ENCODE measurements around the gene CTSV.
"Not testable (repeated sequence)": the region's sequence is repeated elsewhere in the genome, so short reads cannot be mapped to it uniquely, and the experiment has no call there.

The CTSV gene

DNA sequence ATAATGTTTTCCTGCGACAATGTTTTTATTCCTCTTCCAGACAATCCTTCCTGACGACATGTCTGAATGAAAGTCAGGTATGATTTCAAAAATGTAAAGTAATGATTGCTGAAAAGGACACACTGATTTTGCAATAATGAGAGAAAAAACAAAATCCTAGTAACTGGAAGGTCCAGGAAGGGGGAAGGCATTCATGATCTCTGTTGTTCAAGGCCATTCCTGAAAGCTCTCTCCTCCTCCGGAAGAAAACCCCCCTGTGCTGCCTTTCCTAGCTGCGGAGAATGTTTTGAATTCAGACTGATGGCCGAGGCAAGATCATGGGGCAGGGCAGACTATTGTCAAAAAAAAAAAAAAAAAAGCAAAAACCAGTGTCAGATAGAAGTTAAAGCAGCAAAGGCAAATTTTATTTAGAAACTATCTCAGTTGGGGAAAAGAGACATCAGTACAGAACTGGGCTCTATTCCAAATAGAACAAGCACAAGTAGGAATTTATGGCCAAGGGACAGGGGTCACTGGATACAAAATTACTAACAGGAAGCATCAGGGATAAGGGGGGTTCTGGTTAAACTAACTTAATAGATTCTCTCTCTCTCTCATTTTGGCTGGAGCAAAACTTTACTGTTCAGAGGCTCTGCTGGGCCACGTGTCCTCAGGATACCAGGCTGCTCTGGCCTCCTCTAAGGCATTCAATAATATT lies 36.5 kb upstream of the CTSV start:
- no peak for ATAC-seq
- TF ChIP-seq TCF4 (CRISPR knock-in tag; IDR thresholded peaks at IDR 0.05; ENCODE audit: borderline replicate concordance) (no peak), ZFP30 (CRISPR knock-in tag; IDR thresholded peaks at IDR 0.05) (no peak), CREB5 (CRISPR knock-in tag; IDR thresholded peaks at IDR 0.05; ENCODE audit: low read depth) (no peak), GLIS3 (CRISPR knock-in tag; IDR thresholded peaks at IDR 0.05) (no peak), ISL1 (CRISPR knock-in tag; IDR thresholded peaks at IDR 0.05) (no peak), BACH2 (CRISPR knock-in tag; IDR thresholded peaks at IDR 0.05; ENCODE audit: borderline replicate concordance) (no peak), OSR1 (CRISPR knock-in tag; IDR thresholded peaks at IDR 0.05) (no peak), ZNF8 (CRISPR knock-in tag; IDR thresholded peaks at IDR 0.05) (no peak), CSRNP3 (CRISPR knock-in tag; IDR thresholded peaks at IDR 0.05) (no peak)
- TF ChIP-seq, protein P1, sequence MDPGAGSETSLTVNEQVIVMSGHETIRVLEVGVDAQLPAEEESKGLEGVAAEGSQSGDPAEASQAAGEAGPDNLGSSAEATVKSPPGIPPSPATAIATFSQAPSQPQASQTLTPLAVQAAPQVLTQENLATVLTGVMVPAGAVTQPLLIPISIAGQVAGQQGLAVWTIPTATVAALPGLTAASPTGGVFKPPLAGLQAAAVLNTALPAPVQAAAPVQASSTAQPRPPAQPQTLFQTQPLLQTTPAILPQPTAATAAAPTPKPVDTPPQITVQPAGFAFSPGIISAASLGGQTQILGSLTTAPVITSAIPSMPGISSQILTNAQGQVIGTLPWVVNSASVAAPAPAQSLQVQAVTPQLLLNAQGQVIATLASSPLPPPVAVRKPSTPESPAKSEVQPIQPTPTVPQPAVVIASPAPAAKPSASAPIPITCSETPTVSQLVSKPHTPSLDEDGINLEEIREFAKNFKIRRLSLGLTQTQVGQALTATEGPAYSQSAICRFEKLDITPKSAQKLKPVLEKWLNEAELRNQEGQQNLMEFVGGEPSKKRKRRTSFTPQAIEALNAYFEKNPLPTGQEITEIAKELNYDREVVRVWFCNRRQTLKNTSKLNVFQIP (CRISPR knock-in tag; IDR thresholded peaks at IDR 0.05; ENCODE audit: borderline replicate concordance, low read depth): no peak
- TF ChIP-seq, protein P2, sequence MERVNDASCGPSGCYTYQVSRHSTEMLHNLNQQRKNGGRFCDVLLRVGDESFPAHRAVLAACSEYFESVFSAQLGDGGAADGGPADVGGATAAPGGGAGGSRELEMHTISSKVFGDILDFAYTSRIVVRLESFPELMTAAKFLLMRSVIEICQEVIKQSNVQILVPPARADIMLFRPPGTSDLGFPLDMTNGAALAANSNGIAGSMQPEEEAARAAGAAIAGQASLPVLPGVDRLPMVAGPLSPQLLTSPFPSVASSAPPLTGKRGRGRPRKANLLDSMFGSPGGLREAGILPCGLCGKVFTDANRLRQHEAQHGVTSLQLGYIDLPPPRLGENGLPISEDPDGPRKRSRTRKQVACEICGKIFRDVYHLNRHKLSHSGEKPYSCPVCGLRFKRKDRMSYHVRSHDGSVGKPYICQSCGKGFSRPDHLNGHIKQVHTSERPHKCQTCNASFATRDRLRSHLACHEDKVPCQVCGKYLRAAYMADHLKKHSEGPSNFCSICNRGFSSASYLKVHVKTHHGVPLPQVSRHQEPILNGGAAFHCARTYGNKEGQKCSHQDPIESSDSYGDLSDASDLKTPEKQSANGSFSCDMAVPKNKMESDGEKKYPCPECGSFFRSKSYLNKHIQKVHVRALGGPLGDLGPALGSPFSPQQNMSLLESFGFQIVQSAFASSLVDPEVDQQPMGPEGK (CRISPR knock-in tag; IDR thresholded peaks at IDR 0.05; ENCODE audit: borderline replicate concordance): no peak

DNA sequence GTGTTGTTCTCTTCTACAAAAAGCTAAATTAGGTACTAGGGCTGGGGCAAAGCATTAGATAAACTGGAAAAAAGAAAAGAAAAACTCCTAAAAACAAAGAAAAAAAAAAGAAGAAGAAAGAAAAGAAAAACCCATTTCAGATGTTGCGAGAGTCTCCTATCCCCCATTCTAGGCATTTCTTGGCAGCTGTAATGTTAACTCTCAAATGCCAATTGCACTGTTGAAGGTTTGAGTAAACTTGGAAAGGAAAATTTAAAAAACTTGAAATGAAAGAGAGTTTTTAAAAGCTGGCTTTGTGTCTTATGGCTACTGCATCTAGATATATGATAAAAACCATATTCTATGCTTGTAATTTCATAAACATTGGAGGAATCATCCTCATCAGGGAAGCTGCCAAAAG lies 34.6 kb upstream of the CTSV start:
- no peak for ATAC-seq
- no peak for TF ChIP-seq ZNF8 (CRISPR knock-in tag; IDR thresholded peaks at IDR 0.05)

- TF ChIP-seq GLIS3 (CRISPR knock-in tag; IDR thresholded peaks at IDR 0.05) (no peak), TOX (CRISPR knock-in tag; IDR thresholded peaks at IDR 0.05; ENCODE audit: borderline replicate concordance) (no peak), ZC3H10 (CRISPR knock-in tag; IDR thresholded peaks at IDR 0.05) (no peak), ARNTL (CRISPR knock-in tag; IDR thresholded peaks at IDR 0.05; ENCODE audit: borderline replicate concordance, low read depth) (no peak), ISL1 (CRISPR knock-in tag; IDR thresholded peaks at IDR 0.05) (no peak), BACH2 (CRISPR knock-in tag; IDR thresholded peaks at IDR 0.05; ENCODE audit: borderline replicate concordance) (no peak), RARB (CRISPR knock-in tag; IDR thresholded peaks at IDR 0.05) (no peak), TCF4 (CRISPR knock-in tag; IDR thresholded peaks at IDR 0.05; ENCODE audit: borderline replicate concordance) (no peak), CREB5 (CRISPR knock-in tag; IDR thresholded peaks at IDR 0.05; ENCODE audit: low read depth) (no peak), CSDC2 (CRISPR knock-in tag; IDR thresholded peaks at IDR 0.05) (no peak), ZNF8 (CRISPR knock-in tag; IDR thresholded peaks at IDR 0.05) (no peak), CSRNP3 (CRISPR knock-in tag; IDR thresholded peaks at IDR 0.05) (no peak)
- TF ChIP-seq, protein P3, sequence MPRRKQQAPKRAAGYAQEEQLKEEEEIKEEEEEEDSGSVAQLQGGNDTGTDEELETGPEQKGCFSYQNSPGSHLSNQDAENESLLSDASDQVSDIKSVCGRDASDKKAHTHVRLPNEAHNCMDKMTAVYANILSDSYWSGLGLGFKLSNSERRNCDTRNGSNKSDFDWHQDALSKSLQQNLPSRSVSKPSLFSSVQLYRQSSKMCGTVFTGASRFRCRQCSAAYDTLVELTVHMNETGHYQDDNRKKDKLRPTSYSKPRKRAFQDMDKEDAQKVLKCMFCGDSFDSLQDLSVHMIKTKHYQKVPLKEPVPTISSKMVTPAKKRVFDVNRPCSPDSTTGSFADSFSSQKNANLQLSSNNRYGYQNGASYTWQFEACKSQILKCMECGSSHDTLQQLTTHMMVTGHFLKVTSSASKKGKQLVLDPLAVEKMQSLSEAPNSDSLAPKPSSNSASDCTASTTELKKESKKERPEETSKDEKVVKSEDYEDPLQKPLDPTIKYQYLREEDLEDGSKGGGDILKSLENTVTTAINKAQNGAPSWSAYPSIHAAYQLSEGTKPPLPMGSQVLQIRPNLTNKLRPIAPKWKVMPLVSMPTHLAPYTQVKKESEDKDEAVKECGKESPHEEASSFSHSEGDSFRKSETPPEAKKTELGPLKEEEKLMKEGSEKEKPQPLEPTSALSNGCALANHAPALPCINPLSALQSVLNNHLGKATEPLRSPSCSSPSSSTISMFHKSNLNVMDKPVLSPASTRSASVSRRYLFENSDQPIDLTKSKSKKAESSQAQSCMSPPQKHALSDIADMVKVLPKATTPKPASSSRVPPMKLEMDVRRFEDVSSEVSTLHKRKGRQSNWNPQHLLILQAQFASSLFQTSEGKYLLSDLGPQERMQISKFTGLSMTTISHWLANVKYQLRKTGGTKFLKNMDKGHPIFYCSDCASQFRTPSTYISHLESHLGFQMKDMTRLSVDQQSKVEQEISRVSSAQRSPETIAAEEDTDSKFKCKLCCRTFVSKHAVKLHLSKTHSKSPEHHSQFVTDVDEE (CRISPR knock-in tag; IDR thresholded peaks at IDR 0.05): no peak
- TF ChIP-seq, protein P1 (CRISPR knock-in tag; IDR thresholded peaks at IDR 0.05; ENCODE audit: borderline replicate concordance, low read depth): no peak
- TF ChIP-seq, protein P2 (CRISPR knock-in tag; IDR thresholded peaks at IDR 0.05; ENCODE audit: borderline replicate concordance): no peak
- no peak for ATAC-seq
These were observed 33.4 kb upstream of the CTSV start for GRCh38 chr9:97072285-97072776.

DNA sequence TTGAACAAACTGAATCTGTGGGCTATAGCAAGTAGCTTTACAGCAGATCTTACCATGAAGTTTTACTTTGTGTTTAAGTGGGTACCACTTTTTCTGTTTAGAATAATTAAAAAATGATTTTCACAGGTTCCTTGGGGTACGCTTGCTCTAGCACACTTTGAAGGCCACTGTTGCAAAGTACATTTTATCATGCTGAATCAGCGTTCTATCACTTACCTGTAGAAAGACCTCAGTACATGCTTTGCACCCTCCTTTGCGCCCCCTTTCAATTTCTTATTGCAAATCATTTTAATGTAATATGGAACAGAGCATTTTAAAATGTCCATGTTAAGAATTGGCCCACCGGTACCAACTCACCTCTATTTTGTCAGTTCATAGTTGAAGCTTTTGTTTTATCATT lies 31.4 kb upstream of the CTSV start:
- not testable (repeated sequence) for ATAC-seq

Measured in SK-N-SH treated with all-trans-retinoic acid at 6 μM for 48 hours (cell line).